Mesothelial cell of epicardium (in vitro differentiated cells): ENCODE results near the gene IL1RAPL1. TPM values are rescaled to one million over a fixed set of nuclear protein-coding genes. Genes with fewer than 3 reads are reported as not detected.

Experiments used
- DNase-seq, 2 experiments: peaks; one replicate each; pipeline ENCODE4 v3.0.0; 2021; ENCODE audit warnings: low spot score in 2 of 2; ENCODE audit not compliant: unreplicated experiment in 2 of 2
- H3K27ac Mint-ChIP-seq: 2 replicates; pipeline ENCODE4 v1.8.0; 2021; ENCODE audit warnings: mixed read lengths
- H3K27me3 Mint-ChIP-seq: 2 replicates; pipeline ENCODE4 v1.8.0; 2021; ENCODE audit warnings: low read depth, mixed read lengths
- H3K36me3 Mint-ChIP-seq: 2 replicates; pipeline ENCODE4 v1.8.0; 2021; ENCODE audit warnings: mixed read lengths
- H3K4me1 Mint-ChIP-seq: 2 replicates; pipeline ENCODE4 v1.8.0; 2021; ENCODE audit warnings: mixed read lengths
- H3K4me3 Mint-ChIP-seq: 2 replicates; pipeline ENCODE4 v1.8.0; 2021; ENCODE audit warnings: mild to moderate bottlenecking, moderate library complexity, mixed read lengths
- H3K9me3 Mint-ChIP-seq: 2 replicates; pipeline ENCODE4 v1.8.0; 2021; ENCODE audit warnings: mixed read lengths
- CTCF ChIP-seq: fragments of 200-600 bp; sonication (generic); IDR thresholded peaks from one replicate; pipeline ENCODE4 v1.5.0; 2021; ENCODE audit warnings: antibody characterized with exemption; ENCODE audit not compliant: unreplicated experiment
- total RNA-seq: library from RNA; stranded (reverse); gene quantifications from 3 replicates; pipeline ENCODE4 v1.2.1, GENCODE V29; 2021

Gene IL1RAPL1
- total RNA-seq, 1 donor from 2014 or later = 17.0 TPM

GRCh38 chrX:29911673-29912072 is 1324.4 kb downstream of the IL1RAPL1 start:
- no peak overlapping the region for H3K4me3 Mint-ChIP-seq
- no peaks in the 10 kb centered on the region for H3K36me3 Mint-ChIP-seq
- no peak for DNase-seq
- H3K27ac Mint-ChIP-seq = no peak overlapping the region
- peaks cover 9% of the 10 kb centered on the region for H3K4me1 Mint-ChIP-seq
- no peaks in the 10 kb centered on the region for H3K27me3 Mint-ChIP-seq
- TF ChIP-seq CTCF = no peak
- peaks cover 9% of the 10 kb centered on the region for H3K9me3 Mint-ChIP-seq

- Mint-ChIP-seq H3K36me3 (no peaks in the 10 kb centered on the region), H3K9me3 (peaks cover 9% of the 10 kb centered on the region), H3K4me1 (peaks cover 9% of the 10 kb centered on the region), H3K4me3 (no peak overlapping the region), H3K27me3 (no peaks in the 10 kb centered on the region), H3K27ac (no peak overlapping the region)
- TF ChIP-seq CTCF = no peak
- DNase-seq = no peak
These were observed 1326.4 kb downstream of the IL1RAPL1 start for GRCh38 chrX:29913647-29914046.

- no peak overlapping the region for H3K4me3 Mint-ChIP-seq
- DNase-seq = no peak
- H3K27me3 Mint-ChIP-seq = no peaks in the 10 kb centered on the region
- no peak overlapping the region for H3K27ac Mint-ChIP-seq
- no peaks in the 10 kb centered on the region for H3K36me3 Mint-ChIP-seq
- H3K9me3 Mint-ChIP-seq = no peaks in the 10 kb centered on the region
- peaks cover 27% of the 10 kb centered on the region for H3K4me1 Mint-ChIP-seq
- no peak for TF ChIP-seq CTCF
These were observed 1335.4 kb downstream of the IL1RAPL1 start for GRCh38 chrX:29922607-29923006.

GRCh38 chrX:29926056-29926455 is 1338.8 kb downstream of the IL1RAPL1 start:
- no peaks in the 10 kb centered on the region for H3K36me3 Mint-ChIP-seq
- no peaks in the 10 kb centered on the region for H3K27me3 Mint-ChIP-seq
- H3K4me1 Mint-ChIP-seq = peaks cover 26% of the 10 kb centered on the region
- no peak overlapping the region for H3K4me3 Mint-ChIP-seq
- no peak for TF ChIP-seq CTCF
- peaks cover 4% of the 10 kb centered on the region for H3K9me3 Mint-ChIP-seq
- no peak for DNase-seq
- H3K27ac Mint-ChIP-seq = no peak overlapping the region

GRCh38 chrX:29926659-29927058 is 1339.4 kb downstream of the IL1RAPL1 start:
- Mint-ChIP-seq H3K27ac (no peak overlapping the region), H3K36me3 (no peaks in the 10 kb centered on the region), H3K4me1 (peaks cover 24% of the 10 kb centered on the region), H3K9me3 (peaks cover 4% of the 10 kb centered on the region), H3K4me3 (no peak overlapping the region), H3K27me3 (no peaks in the 10 kb centered on the region)
- DNase-seq = no peak
- no peak for TF ChIP-seq CTCF

GRCh38 chrX:29935455-29935854 is 1348.2 kb downstream of the IL1RAPL1 start:
- TF ChIP-seq CTCF = no peak
- no peaks in the 10 kb centered on the region for H3K36me3 Mint-ChIP-seq
- H3K4me3 Mint-ChIP-seq = no peak overlapping the region
- no peak overlapping the region for H3K27ac Mint-ChIP-seq
- peaks cover 43% of the 10 kb centered on the region for H3K4me1 Mint-ChIP-seq
- no peaks in the 10 kb centered on the region for H3K27me3 Mint-ChIP-seq
- H3K9me3 Mint-ChIP-seq = peaks cover 4% of the 10 kb centered on the region
- DNase-seq = no peak
